Mononuclear cell (primary cell): ENCODE measurements around the gene TBC1D24. TPM values are rescaled to one million over a fixed set of nuclear protein-coding genes. Genes with fewer than 3 reads are reported as not detected.
"Not testable (repeated sequence)": the region's sequence is repeated elsewhere in the genome, so short reads cannot be mapped to it uniquely, and the experiment has no call there.

Experiments used
- H3K27me3 ChIP-seq: 2 replicates; pipeline ENCODE4 v1.6.0; 2011; ENCODE audit warnings: low read length, control low read depth; ENCODE audit not compliant: insufficient read depth
- H3K4me1 ChIP-seq: 2 replicates; pipeline ENCODE4 v1.5.1; 2011; ENCODE audit warnings: mild to moderate bottlenecking, low read length, control low read depth; ENCODE audit not compliant: insufficient read depth
- H3K4me3 ChIP-seq: 2 replicates; pipeline ENCODE4 v1.5.1; 2011; ENCODE audit warnings: mild to moderate bottlenecking, low read length, moderate library complexity
- H3K9me3 ChIP-seq: 2 replicates; pipeline ENCODE4 v1.5.1; 2011; ENCODE audit warnings: low read depth, mild to moderate bottlenecking, control low read depth, low read length
- total RNA-seq: library from RNA; depleted of rRNA; stranded (reverse); fragments of >200 nt; gene quantifications from one replicate; pipeline ENCODE4 v1.2.3, GENCODE V29; 2012

Gene TBC1D24
- total RNA-seq, 1 donor: 2.1 TPM

DNA sequence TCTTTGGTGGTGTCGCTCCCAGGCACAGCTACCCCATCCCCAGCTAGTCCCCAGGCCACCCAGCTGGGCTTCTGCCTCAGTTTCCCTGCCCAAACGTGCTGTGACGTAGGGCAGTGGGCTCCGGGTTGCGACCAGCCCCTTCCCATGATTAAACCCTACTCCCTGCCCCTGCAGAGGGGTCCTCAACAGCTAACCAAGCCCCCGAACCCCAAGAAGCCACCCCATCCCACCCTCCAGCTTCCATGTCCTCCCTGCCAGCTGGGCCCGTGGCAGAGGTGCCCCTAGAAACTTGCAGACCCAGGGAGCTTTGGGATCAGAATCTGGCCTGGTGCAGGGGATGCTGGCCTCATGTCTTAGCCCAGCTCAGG lies 4.7 kb upstream of the TBC1D24 start:
- no peaks in the 10 kb centered on the region for H3K9me3 ChIP-seq
- peaks cover 52% of the 10 kb centered on the region for H3K27me3 ChIP-seq
- peaks cover 45% of the 10 kb centered on the region for H3K4me1 ChIP-seq
- H3K4me3 ChIP-seq: no peak overlapping the region

DNA sequence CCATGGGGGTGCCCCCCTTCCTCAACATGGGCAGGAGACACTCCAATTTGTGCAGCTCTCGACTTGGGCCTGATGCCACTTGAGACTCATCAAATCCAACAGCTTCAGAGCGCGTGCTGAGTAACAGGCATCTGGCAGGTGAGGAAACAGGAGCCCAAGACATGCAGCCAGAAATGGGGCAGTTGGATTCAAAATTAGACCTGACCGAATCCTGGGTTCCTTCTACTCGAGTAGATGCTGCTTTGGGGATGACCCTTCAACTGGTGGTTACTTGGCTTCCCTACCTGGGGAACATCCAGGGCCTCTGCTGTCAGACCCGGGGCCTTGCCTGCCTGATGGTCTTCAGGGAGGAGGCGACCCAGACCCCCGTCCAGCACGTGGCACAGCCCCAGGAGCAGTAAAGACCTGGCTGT lies 4.3 kb upstream of the TBC1D24 start:
- no peaks in the 10 kb centered on the region for H3K9me3 ChIP-seq
- peaks cover 52% of the 10 kb centered on the region for H3K27me3 ChIP-seq
- peaks cover 47% of the 10 kb centered on the region for H3K4me1 ChIP-seq
- no peak overlapping the region for H3K4me3 ChIP-seq

DNA sequence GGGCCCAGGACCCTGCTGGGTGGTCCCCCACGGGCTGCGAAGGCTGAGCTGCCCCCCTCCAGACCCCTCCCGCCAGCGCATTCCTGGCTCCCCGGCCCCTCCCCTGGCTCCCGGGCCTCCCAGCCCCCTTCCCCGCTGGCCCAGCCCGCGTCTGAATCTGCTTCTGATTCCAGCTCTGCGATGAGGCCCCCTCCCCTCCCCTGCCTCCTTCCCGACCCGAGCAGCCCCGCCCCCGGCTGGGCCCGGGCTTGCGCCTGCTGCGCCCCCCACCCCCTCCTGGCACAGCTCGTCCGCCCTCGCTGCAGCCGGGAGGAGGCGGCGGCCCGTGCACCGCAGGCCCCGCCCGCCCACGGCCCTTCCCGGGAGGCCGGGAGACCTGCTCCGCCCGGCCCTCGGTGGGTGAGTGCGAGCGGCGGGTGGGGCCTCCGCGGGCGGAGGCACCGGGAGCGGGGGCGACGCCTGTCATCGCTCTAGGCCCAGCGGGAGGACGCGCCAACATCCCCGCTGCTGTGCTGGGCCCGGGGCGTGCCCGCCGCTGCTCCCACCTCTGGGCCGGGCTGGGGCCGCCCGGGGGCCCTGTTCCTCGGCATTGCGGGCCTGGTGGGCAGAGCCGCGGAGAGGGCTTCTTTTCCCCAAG lies 3.8 kb upstream of the TBC1D24 start, which contains the start of gene NTN3:
Gene NTN3, plus strand, starts transcription at position 282 of the 637 bp plus-strand sequence. CDS start 405 bp downstream, outside the sequence.
- Histone ChIP-seq H3K9me3 (no peaks in the 10 kb centered on the region), H3K27me3 (peaks cover 52% of the 10 kb centered on the region), H3K4me3 (no peak within 1 kb of the TSS), H3K4me1 (peaks cover 52% of the 10 kb centered on the region)

DNA sequence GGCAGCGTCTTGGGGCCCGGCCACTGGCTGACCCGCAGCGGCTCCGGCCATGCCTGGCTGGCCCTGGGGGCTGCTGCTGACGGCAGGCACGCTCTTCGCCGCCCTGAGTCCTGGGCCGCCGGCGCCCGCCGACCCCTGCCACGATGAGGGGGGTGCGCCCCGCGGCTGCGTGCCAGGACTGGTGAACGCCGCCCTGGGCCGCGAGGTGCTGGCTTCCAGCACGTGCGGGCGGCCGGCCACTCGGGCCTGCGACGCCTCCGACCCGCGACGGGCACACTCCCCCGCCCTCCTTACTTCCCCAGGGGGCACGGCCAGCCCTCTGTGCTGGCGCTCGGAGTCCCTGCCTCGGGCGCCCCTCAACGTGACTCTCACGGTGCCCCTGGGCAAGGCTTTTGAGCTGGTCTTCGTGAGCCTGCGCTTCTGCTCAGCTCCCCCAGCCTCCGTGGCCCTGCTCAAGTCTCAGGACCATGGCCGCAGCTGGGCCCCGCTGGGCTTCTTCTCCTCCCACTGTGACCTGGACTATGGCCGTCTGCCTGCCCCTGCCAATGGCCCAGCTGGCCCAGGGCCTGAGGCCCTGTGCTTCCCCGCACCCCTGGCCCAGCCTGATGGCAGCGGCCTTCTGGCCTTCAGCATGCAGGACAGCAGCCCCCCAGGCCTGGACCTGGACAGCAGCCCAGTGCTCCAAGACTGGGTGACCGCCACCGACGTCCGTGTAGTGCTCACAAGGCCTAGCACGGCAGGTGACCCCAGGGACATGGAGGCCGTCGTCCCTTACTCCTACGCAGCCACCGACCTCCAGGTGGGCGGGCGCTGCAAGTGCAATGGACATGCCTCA lies 3.1 kb upstream of the TBC1D24 start:
- no peaks in the 10 kb centered on the region for H3K9me3 ChIP-seq
- peaks cover 49% of the 10 kb centered on the region for H3K27me3 ChIP-seq
- H3K4me3 ChIP-seq: no peak overlapping the region
- peaks cover 53% of the 10 kb centered on the region for H3K4me1 ChIP-seq

DNA sequence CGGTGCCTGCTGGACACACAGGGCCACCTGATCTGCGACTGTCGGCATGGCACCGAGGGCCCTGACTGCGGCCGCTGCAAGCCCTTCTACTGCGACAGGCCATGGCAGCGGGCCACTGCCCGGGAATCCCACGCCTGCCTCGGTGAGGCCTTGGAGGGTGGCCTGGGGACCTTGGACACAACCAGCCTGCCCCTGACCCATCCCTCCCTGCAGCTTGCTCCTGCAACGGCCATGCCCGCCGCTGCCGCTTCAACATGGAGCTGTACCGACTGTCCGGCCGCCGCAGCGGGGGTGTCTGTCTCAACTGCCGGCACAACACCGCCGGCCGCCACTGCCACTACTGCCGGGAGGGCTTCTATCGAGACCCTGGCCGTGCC lies 2.5 kb upstream of the TBC1D24 start:
- Histone ChIP-seq H3K27me3 (peaks cover 43% of the 10 kb centered on the region), H3K9me3 (no peaks in the 10 kb centered on the region), H3K4me1 (peaks cover 51% of the 10 kb centered on the region), H3K4me3 (no peak overlapping the region)

DNA sequence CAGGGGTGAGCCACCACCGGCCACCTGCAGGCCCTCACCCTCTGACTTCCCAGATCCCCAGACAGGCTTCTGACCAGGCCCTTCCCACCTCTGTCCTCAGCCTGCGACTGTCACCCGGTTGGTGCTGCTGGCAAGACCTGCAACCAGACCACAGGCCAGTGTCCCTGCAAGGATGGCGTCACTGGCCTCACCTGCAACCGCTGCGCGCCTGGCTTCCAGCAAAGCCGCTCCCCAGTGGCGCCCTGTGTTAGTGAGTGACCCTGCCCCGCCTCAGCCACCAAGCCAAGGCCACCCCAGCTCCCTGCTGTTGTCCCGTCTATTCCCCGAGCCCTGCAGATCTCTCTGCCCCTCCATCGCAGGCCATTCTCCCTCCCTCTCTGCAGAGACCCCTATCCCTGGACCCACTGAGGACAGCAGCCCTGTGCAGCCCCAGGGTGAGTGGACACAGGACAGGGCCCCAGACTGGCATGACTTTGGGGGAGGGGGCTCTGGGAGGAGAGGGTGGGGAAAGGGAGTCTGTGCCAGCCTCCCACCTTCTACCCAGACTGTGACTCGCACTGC lies 2.0 kb upstream of the TBC1D24 start:
- Histone ChIP-seq H3K4me3 (no peak overlapping the region), H3K9me3 (no peaks in the 10 kb centered on the region), H3K4me1 (peaks cover 47% of the 10 kb centered on the region), H3K27me3 (peaks cover 43% of the 10 kb centered on the region)

DNA sequence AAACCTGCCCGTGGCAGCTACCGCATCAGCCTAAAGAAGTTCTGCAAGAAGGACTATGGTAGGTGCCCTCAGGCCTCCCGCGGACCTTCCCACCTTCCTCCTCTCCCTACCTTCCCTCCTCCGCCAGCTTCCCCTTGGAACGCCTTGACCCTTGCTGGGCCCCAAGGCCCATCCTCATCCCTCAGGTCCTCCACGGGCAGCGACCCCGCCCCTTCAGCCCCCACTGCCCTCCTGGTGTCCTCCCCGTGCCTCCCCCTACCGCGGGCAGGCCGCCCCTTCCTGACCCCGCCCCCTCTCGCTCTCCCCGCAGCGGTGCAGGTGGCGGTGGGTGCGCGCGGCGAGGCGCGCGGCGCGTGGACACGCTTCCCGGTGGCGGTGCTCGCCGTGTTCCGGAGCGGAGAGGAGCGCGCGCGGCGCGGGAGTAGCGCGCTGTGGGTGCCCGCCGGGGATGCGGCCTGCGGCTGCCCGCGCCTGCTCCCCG lies 1.4 kb upstream of the TBC1D24 start:
- Histone ChIP-seq H3K9me3 (no peaks in the 10 kb centered on the region), H3K4me1 (peaks cover 41% of the 10 kb centered on the region), H3K4me3 (no peak overlapping the region), H3K27me3 (peaks cover 39% of the 10 kb centered on the region)

DNA sequence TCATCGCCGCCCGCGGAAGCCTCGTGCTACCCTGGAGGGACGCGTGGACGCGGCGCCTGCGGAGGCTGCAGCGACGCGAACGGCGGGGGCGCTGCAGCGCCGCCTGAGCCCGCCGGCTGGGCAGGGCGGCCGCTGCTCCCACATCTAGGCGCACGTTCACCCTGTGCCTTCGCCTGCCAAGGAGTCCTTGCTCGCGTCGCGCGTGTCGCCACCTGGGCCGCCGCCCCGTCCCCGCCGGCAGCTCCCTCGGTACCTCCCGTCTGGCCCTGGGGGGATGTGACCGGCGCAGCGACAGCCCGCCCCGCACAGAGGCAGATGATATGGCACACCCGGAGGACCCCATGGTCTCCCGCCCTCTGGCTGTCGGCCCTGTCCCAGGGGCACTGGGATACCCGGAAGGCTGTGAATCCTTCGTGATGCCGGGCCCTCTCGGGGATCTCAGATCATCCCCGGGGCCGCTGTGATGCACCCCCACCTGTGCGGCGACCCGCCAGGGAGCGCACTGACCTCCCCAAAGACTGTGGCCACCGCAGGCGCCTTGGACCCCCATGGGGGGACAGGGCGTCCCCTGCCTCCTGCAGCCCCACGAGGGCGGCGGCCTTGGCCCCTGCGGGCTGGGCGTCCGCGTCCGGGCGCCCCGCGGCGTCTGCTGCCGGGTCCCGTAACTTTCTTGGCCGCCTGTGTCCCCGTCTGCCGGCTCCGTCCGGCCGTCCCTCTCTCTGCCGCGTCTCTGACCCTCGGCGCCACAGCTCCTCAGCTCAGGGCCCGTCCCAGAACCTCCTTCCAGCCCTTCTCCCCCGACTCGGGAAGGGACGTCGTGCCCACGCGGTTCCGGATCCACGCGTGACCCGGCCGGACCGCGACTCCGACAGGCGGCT lies 689 bp upstream of the TBC1D24 start:
- H3K27me3 ChIP-seq: peaks cover 35% of the 10 kb centered on the region
- H3K4me1 ChIP-seq: peaks cover 36% of the 10 kb centered on the region
- peak overlapping the region; percentile 50 for H3K4me3 ChIP-seq
- H3K9me3 ChIP-seq: no peaks in the 10 kb centered on the region

DNA sequence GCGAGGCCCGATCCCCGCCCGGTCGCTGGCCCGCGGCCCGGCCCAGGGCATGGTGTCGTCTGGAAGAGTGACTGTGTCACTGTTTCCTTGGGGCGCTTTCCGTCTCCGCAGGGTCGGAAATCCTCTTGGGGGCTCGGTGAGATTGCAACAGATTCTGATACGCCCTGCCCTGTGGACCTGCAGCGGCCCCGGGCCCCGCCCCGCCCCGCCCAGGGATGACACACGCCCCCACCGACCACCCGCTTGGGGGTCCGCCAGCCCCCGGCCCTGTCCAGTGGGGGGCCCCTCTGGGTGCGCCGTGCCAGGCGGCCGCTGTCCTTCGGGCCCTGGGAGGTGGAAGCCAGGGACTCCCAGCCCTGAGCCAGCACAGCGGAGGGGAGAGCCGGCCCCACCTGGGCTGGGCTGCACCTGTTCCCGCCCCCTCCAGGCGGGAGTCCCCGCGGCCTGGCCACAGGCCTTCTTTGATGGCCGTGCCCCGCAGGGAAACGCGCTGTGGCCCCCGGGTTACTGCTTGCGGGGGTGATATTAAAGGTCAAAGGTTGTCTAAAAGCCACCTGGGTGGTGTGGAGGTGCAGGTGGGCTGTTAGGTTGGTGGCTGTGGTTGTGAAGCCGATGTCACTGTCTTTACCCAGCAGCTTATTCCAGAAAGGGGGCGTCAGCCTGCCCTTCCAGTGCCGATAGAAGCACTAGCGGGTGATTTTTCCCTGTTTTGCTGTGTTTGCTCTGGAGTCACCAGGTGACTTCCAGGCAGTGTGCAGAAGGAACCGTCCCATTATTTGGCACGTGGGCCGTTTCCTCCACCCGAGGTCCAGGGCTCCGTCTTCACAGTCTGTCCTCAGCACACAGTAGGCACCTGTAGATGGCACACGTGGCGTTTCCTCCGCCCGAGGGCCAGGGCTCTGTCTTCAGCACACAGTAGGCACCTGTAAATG lies 752 bp downstream of the TBC1D24 start:
- peaks cover 35% of the 10 kb centered on the region for H3K4me1 ChIP-seq
- H3K9me3 ChIP-seq: no peaks in the 10 kb centered on the region
- H3K27me3 ChIP-seq: peaks cover 21% of the 10 kb centered on the region
- peak overlapping the region; percentile 50 for H3K4me3 ChIP-seq

DNA sequence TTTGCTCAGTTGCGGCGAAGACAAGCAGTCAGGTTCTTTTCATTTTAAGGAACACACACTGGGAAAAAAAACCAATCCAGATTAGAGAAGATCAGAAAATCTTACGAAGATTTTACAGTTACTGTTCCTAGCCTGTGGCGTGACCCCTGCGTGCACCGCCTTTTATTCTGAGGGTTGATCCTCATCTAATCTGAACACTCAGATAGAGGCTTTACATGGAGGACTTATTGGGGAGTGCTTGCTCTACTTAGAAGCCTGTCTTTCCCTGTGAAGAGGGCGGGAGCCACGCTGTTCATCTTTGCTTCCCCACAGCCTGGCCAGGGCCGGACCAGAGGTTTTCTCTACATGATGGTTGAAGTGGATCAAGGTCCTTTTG lies 1.4 kb downstream of the TBC1D24 start:
- Histone ChIP-seq H3K4me1 (peaks cover 33% of the 10 kb centered on the region), H3K4me3 (no peak overlapping the region), H3K9me3 (no peaks in the 10 kb centered on the region), H3K27me3 (peaks cover 20% of the 10 kb centered on the region)

DNA sequence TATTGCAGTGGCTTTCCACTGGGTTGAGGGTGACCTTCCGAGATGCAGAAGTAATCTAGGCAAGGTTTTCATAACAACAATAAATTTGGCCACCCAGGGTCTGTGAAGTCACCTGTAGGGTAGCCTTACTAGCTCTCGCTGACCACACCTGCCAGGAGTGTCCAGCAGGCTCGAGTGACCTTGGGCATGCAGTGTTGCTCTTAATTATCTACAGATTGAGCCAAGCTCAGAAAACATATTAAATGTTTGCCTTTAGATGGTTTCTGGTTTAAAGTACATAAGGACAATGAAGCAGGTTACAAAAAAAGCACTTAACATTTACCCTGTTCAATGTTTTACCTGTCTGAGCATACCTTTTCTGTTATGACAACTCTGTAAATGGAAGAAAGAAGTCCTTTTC lies 1.8 kb downstream of the TBC1D24 start:
- H3K4me1 ChIP-seq: peaks cover 29% of the 10 kb centered on the region
- H3K4me3 ChIP-seq: no peak overlapping the region
- peaks cover 17% of the 10 kb centered on the region for H3K27me3 ChIP-seq
- no peaks in the 10 kb centered on the region for H3K9me3 ChIP-seq

DNA sequence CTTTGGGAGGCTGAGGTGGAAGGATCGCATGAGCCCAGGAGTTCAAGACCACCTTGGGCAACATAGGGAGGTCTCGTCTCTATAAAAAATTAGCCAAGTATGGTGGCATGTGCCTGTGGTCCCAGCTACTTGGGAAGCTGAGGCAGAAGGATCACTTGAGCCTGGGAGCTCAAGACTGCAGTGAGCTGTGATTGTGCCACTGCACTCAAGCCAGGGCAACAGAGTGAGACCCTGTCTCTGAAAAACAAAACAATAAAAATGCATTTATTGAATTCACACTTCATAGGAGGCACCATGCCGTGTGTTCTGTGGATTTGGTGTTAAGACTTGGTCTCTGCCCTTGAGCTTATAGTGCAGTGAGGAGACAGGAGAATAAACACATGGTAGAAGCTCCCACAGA lies 2.4 kb downstream of the TBC1D24 start:
- H3K9me3 ChIP-seq: no peaks in the 10 kb centered on the region
- H3K4me3 ChIP-seq: no peak overlapping the region
- H3K27me3 ChIP-seq: peaks cover 11% of the 10 kb centered on the region
- H3K4me1 ChIP-seq: peaks cover 23% of the 10 kb centered on the region

DNA sequence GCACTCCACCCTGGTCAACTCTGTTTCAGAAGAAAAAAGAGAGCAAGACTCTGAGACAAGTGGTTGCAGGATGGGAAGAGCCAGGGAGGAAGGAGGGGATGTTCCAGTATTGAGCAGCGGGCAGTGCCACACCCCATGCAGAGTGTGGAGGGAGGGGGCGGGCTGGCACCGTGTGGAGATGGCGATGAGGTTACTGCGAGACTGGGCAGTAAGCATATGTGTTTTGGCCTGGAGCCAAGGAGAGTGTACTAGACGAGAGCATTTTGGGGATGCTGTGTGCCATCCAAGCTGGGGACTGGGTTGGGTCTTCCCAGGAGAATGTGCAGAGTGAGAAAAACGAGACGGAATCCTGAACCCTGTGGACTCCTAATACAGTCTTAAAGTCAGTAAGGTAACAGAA lies 3.4 kb downstream of the TBC1D24 start:
- no peaks in the 10 kb centered on the region for H3K9me3 ChIP-seq
- peaks cover 19% of the 10 kb centered on the region for H3K4me1 ChIP-seq
- no peak overlapping the region for H3K4me3 ChIP-seq
- peaks cover 1% of the 10 kb centered on the region for H3K27me3 ChIP-seq

DNA sequence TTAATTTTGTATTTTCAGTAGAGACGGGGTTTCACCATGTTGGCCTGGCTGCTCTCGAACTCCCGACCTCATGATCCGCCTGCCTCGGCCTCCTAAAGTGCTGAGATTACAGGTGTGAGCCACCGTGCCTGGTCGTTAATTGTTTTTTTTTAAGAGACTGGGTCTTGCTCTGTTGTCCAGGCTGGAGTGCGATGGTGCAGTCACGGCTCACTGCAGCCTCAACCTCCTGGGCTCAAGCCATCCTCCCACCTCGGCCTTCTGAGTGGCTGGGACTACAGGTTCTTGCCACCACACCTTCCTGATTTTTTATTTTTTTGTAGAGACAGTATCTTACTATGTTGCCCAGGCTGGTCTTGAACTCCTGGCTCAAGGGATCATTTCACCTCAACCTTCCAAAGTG lies 5.1 kb downstream of the TBC1D24 start:
- not testable (repeated sequence) for H3K4me3 ChIP-seq, H3K27me3 ChIP-seq, H3K9me3 ChIP-seq, H3K4me1 ChIP-seq
